HG03045 (cell line): Measurements from ENCODE around the gene SAMD7.
A peak's percentile ranks its signal among the peaks of the same experiment; 100 is the strongest.

ENCODE experiments used
- ATAC-seq: cut with Tn5 transposase; IDR thresholded peaks from one replicate; pipeline ENCODE4 v1.9.1; 2021; ENCODE audit warnings: mild to moderate bottlenecking, moderate library complexity; ENCODE audit not compliant: unreplicated experiment

SAMD7 gene

DNA sequence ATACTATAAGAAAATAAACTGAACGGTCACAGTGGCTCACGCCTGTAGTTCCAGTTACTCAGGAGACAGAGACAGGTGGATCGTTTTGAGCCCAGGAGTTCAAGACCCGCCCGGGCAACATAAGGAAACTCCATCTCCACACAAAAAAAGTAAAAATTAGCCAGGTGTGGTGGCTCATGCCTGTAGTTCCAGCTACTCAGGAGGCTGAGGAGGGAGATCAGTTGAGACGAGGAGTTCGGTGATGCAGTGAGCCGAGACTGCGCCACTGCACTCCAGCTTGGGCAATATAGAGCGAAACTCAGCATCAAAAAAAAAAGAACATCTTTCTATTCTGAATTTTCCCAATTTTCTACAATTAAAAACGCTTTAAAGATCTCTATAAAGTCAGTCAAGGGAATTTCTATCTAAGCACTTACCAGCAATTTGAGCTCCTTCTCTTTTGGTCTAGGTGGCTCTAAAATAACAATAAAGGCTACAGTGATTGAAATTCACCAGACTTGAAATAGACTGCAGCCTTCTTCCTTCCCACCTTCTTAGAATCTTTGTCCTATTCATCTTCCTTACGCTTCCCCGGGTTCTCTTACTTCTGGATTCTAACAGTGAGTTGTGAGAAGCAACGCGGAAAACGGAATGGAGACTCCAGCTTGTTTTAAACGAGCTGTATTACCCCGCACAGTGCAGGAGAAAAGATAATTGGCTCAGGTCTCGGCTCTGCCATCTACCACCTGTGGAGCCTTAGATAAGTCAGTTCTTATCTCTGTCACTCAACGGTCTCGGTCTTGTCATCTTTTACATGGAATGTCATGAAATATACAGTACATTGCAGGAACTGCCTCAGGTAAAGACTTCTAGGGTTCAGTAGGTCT, 54.4 kb downstream of the SAMD7 start:
- ATAC-seq: peak; percentile 14

- peak; percentile 89 for ATAC-seq
These were observed 55.1 kb downstream of the SAMD7 start, which contains the start of gene SEC62 for GRCh38 chr3:169966428-169966950. Gene SEC62 (plus strand): TSS chr3:169966807. CDS start chr3:169966823, 16 bp downstream.

GRCh38 chr3:169966951-169967915, 55.9 kb downstream of the SAMD7 start:
- ATAC-seq: peak; percentile 39

- no peak for ATAC-seq
These were observed 57.0 kb downstream of the SAMD7 start for GRCh38 chr3:169968224-169968885.

DNA sequence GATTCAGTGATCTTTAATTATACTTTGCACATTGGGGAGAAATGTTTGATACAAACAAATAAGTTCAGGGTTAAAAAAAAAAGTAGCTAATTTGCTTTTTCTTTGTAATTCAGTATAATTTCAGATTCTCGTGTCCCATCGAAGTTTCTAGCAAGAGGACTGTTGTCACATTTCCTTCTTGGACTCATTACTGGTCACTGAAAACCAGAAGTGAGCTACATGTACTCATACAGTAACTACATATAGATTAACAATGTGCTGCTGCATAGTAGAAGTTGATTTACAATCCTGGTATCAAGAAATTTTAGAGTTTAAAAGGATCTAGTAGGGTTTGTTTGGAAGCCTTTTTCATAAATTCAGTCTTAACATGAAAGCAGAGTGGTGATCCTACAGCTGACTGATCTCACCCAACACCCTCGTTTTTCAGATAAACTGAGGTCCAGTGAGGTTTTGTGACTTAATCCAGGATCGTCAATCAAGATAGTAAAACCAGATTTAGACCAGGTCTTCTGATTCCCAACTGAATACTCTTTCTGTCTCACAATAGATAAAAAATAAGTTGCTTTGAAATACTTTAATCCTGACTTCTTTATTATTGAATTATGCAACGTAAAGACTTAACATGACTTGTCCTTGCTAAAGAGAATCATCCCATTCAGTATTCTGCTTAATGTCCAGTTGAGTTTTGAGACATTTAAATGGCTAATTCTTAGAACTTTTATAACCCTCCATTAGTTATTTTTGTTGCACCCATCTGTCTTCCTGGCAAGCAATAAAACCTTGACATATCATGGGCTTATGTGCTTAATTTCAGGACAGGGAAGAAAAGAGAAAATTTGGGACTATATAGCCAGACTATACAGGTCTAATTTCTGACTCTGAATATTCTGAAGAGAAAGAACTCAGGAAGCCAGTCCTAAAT, 58.1 kb downstream of the SAMD7 start:
- no peak for ATAC-seq

- ATAC-seq: no peak
These were observed 59.5 kb downstream of the SAMD7 start for GRCh38 chr3:169970847-169971246.

GRCh38 chr3:169971522-169971921, 60.1 kb downstream of the SAMD7 start:
- ATAC-seq: no peak

- no peak for ATAC-seq
These were observed 68.7 kb downstream of the SAMD7 start for GRCh38 chr3:169980055-169980454.

GRCh38 chr3:169984292-169984691, 72.9 kb downstream of the SAMD7 start:
- no peak for ATAC-seq
